ENCODE measurements around the gene DNAJA4.

Gene DNAJA4

GRCh38 chr15:78264304-78265136 lies at the start of gene DNAJA4:
Gene DNAJA4, plus strand, starts transcription at chr15:78264562. Its CDS starts 202 bp downstream, at chr15:78264764.
- DNase-seq (ENCODE audit: low read depth, low spot score), result no peak
- H3K27ac ChIP-seq, result peak within 1 kb of the TSS; percentile 41

- H3K27ac ChIP-seq, result peak overlapping the region; percentile 4
- DNase-seq (ENCODE audit: low read depth, low spot score), result peak; percentile 82
Measured at GRCh38 chr15:78216276-78217104, 47.9 kb upstream of the DNAJA4 start.

- no peak for DNase-seq (ENCODE audit: low read depth, low spot score)
- H3K27ac ChIP-seq, result no peak overlapping the region
Measured at GRCh38 chr15:78220713-78221112, 43.6 kb upstream of the DNAJA4 start.

- H3K27ac ChIP-seq, result no peak overlapping the region
Measured at GRCh38 chr15:78222745-78223395, 41.5 kb upstream of the DNAJA4 start.

GRCh38 chr15:78223396-78224022 lies 40.9 kb upstream of the DNAJA4 start:
- no peak for DNase-seq (ENCODE audit: low read depth, low spot score)
- H3K27ac ChIP-seq, result no peak overlapping the region

More at GRCh38 chr15:78222745-78223395, 41.5 kb upstream of the DNAJA4 start:
- DNase-seq (ENCODE audit: low read depth, low spot score), result no peak

- H3K27ac ChIP-seq, result no peak overlapping the region
- no peak for DNase-seq (ENCODE audit: low read depth, low spot score)
Measured at GRCh38 chr15:78224023-78224411, 40.3 kb upstream of the DNAJA4 start.

DNA sequence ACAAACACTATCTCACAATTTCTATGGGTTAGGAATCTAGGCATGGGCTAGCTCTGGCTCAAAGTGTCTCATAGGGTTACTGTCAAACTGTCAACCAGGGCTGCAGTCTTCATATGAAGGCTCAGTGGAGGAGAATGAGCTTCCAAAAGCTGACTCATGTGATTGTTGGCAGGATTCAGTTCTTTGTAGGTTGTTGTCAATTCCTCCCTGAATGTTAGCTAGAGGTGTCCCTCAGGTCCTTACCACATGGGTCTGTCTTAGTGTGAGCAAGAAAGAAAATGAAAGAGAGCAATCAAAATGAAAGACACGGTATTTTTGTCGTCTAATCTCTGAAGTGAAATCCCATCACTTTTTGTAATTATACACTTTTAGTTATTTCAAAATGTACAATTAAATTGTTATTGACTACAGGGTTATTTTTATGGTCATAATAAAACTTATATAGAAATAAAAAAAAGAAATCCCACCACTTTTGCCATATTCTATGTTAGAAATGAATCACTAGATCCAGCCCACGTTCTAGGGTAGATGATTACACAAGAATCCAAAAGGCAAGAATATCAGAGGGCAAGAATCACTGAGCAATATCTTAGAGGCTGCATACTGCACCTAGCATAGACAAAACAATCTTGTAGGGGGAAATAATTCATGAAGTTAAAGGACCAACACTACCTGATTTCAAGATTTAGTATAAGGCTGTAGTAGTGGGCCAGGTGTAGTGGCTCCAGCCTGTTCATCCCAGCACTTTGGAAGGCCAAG lies 38.4 kb upstream of the DNAJA4 start:
- no peak overlapping the region for H3K27ac ChIP-seq
- no peak for DNase-seq (ENCODE audit: low read depth, low spot score)

DNA sequence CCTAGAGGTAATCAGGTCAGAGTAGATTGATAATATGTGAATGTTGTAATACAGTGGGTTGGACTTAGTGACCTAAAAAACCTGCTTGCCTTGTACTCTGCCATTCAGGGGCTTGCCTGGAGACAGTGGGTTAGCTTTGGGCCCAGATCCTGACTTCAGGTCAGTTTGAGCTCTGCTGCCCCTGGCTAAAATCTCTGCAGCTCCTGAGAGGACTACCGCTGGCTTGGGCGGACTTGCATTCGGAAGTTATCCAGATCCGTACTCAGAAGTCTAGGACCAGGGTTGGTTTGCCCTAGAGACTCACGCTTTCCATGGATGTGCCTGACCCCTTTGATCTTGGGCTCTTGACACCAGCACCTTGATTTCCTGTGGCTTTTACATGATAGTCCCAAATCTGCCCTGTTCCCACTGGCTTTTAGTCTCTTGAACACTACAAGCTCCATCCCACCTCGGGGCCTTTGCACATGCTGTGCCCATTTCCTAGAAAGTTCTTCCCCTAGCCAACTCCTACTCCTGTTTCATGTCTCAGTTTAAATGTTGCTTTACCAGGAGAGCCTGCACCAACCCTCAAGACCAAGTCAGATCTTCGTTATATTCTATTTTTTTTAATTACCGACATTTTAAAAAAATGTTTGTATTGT lies 35.9 kb upstream of the DNAJA4 start:
- no peak overlapping the region for H3K27ac ChIP-seq
- DNase-seq (ENCODE audit: low read depth, low spot score), result no peak

DNA sequence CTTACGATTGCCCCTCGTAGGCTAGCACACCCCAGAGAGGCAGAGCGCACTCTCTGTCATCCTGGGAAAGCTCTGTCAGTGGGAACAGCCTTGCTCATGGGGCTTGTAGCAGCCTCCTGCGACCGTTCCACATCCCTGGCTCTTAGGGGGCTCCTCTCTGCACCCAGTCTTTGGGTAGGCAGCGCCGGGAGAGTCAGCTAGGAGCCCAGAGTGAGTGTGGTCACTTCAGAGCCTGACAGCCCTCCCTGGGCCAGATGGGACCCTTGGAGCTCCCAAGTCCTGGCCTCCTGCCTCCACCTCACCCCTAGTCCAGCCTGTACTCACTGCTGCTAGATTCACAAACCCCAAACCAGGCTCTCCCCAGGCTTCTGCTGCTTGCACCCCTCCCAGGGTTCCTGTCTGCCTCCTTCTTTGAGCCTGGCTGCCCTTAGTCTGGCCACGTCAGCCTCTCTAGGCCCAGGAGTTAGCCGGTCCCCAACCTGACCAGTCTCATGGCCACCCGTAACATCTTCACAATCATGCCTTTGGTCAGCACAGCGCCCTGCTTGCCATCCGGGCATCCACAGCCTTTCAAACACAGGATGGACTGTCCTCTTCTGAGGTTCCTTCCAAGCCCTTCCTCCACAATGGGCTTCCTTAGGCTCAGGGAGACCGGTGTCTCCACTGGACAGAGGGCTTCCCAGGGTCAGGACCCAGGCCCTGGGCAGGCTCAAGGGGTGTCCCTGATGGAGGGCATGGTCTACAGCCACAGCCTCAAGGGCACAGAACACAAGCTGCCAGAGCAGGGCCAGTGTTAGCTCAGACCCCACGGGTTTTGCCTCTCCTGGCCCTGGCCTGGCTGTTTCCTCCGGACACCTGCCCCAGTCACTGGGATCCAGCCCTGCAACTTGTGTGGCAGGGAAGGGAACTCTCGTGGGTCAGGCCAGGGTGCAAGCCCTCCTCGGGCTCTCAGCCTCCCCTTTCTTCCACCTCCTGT lies 34.6 kb upstream of the DNAJA4 start:
- H3K27ac ChIP-seq, result no peak overlapping the region
- no peak for DNase-seq (ENCODE audit: low read depth, low spot score)

GRCh38 chr15:78232951-78233350 lies 31.4 kb upstream of the DNAJA4 start:
- no peak for DNase-seq (ENCODE audit: low read depth, low spot score)
- no peak overlapping the region for H3K27ac ChIP-seq

GRCh38 chr15:78233496-78233895 lies 30.9 kb upstream of the DNAJA4 start:
- no peak for DNase-seq (ENCODE audit: low read depth, low spot score)
- H3K27ac ChIP-seq, result no peak overlapping the region

- no peak for DNase-seq (ENCODE audit: low read depth, low spot score)
- H3K27ac ChIP-seq, result no peak within 1 kb of the TSS
Measured at GRCh38 chr15:78234515-78235040, 29.8 kb upstream of the DNAJA4 start, which contains the start of gene ACSBG1. Gene ACSBG1, minus strand, starts transcription at chr15:78234565. Its CDS starts 64 bp downstream, at chr15:78234501.

DNA sequence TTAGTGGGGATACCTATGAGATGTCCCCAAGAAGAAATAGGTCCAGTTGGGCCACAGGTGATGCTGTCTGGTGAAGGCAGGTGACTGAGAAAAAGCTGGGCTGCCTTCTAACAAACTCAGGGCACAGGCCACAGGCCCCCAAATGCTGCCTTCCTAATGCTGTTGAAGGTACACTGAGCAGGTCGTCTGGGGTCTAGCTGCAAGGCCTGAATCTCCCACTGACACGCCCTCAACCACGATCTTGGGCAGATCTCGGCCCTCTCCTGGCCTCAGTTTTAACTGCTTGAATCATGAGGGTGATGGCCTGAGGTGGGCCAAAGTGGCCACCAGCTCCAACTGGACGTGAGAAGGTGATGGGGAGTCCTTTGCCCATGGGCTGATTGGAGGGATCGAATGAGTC lies 27.9 kb upstream of the DNAJA4 start:
- no peak overlapping the region for H3K27ac ChIP-seq
- no peak for DNase-seq (ENCODE audit: low read depth, low spot score)

DNA sequence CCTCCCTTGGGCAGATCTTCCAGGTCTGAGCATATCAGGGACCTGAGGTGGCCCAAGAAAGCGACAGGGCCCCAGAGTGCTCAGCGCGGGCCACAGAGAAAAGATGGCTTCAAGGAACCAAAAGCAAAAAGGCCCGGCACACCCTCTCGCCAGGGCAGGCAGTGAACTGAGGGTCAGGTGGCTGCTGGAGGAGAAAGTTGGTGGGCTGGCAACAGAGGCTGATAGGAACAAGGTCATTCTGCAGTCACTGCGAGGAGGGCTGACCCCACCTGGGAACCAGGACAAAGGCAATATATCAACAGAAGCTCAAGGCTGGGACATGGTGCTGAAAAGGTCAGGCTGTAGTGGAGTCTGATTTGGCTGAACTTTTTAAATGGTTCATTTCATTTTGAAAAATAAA lies 27.2 kb upstream of the DNAJA4 start:
- no peak overlapping the region for H3K27ac ChIP-seq
- DNase-seq (ENCODE audit: low read depth, low spot score), result no peak

DNA sequence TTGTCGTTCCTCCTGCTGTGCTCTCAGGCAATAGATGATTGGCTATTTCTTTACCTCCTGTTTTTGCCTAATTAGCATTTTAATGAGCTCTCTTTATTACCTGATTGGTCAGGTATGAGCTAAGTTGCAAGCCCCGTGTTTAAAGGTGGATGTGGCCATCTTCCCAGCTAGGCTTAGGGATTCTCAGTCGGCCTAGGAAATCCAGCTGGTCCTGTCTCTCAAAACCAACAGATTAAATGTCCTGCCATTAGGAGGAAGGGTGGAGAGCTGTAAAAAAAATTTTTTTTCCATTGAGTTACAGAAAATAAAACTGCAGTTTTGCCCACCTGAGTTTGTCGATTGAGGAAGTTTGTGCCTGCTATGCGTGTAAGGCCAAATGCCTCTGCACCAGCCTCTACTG lies 24.6 kb upstream of the DNAJA4 start:
- DNase-seq (ENCODE audit: low read depth, low spot score), result no peak
- H3K27ac ChIP-seq, result no peak overlapping the region

DNA sequence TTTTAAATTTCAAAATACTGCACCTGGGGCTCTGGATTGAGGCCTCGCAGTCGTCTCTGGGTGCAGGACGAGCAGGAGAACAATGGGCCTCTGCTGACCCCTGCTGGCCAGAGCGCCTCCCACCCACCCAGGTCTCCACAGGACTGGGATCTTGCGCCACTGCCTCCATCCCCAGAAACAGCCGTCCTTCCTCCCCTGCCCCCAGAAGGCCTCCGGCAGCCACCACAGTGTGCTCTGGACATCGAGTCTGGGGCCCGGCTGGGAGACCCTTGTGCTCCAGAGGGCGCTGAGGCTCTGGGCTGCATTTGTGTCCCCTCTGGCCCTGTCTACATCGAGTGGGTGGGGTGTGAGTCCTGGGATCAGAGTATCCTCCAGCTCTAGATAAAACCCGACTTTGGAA lies 23.3 kb upstream of the DNAJA4 start:
- no peak overlapping the region for H3K27ac ChIP-seq
- DNase-seq (ENCODE audit: low read depth, low spot score), result no peak

DNA sequence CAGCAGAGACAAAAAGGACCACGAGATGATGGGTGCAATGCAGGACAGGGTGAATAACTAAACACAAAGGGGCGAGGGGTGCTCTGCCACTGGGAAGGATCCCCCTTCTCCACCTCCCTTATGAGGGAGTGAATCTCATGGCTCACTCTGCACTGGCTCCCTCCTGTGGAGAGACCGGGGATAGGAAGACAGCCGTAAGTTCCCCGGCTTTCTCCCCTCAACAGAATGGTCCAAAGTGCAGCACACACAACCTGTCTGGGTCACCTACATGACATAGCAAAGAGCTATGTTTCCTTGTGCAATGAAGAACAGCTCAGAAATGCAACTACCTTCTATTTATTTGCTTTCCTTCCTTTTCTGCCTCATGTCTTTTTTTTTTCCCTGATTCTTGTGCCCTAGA lies 22.2 kb upstream of the DNAJA4 start:
- no peak overlapping the region for H3K27ac ChIP-seq
- DNase-seq (ENCODE audit: low read depth, low spot score), result no peak

DNA sequence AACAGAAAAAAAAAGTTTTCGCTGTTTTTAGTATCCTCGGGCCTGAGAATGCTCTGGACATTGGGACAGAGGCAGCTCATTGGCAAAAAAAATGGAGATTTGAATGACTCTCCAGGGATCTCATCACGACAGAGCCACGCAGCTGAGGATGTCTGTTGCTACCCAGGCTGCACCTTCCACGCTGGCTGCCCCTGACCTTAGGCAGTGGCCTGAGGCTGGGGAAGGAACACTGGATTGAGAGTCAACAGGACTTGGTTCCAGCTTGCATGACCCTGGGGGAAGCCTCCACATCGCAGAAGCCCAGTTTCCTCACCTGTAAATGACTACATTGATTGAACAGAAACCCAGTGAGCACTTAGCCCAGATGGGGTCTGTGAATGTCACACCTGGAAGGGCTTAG lies 21.3 kb upstream of the DNAJA4 start:
- DNase-seq (ENCODE audit: low read depth, low spot score), result no peak
- H3K27ac ChIP-seq, result no peak overlapping the region

Measured in epithelial cell of prostate (primary cell).